Testis (tissue), 3 donors: ENCODE measurements around the gene CPA4. TPM values are rescaled to one million over a fixed set of nuclear protein-coding genes. Genes with fewer than 3 reads are reported as not detected.

Source experiments
- DNase-seq: peaks from one replicate; pipeline ENCODE4 v3.0.0-alpha.2; 2019
- H3K27ac ChIP-seq, 2 donors: fragments of 200-600 bp; sonication (generic); one replicate each; pipeline ENCODE4 v1.5.1; 2019
- H3K27me3 ChIP-seq: fragments of 200-600 bp; sonication (generic); one replicate; pipeline ENCODE4 v1.5.1; 2019
- H3K36me3 ChIP-seq: fragments of 200-600 bp; sonication (generic); one replicate; pipeline ENCODE4 v1.5.1; 2017; ENCODE audit warnings: low read depth; ENCODE audit errors: missing control alignments
- H3K4me1 ChIP-seq: fragments of 200-600 bp; sonication (generic); one replicate; pipeline ENCODE4 v1.5.1; 2019
- H3K4me3 ChIP-seq, 2 donors: fragments of 200-600 bp; sonication (generic); one replicate each; pipeline ENCODE4 v1.5.1; 2017 to 2019
- H3K9me3 ChIP-seq: fragments of 200-600 bp; sonication (generic); one replicate; pipeline ENCODE4 v1.5.1; 2017
- POLR2A ChIP-seq: fragments of 450-650 bp; IDR thresholded peaks from one replicate; pipeline ENCODE4 v1.6.1; 2017; ENCODE audit warnings: antibody characterized with exemption, mild to moderate bottlenecking, moderate library complexity
- WGBS, 2 donors: methylation state at CpG; one replicate each; pipeline ENCODE4 v1.1.5; 2018; 5-methylcytosine and 5-hydroxymethylcytosine counted together
- intact Hi-C: fragments of 100-400 bp; cut with DNase I; formaldehyde crosslinking; loops from one replicate; pipeline ENCODE4 v1.15.1; 2023; ENCODE audit warnings: low total_unique reads
- polyA plus RNA-seq: library from polyadenylated mRNA; stranded (reverse); fragments of 350-450 nt; fragmentation: Illumina TruSeq; extraction: RNeasy Lipid Tissue Mini Kit (QIAGEN cat#74804); gene quantifications from one replicate; pipeline ENCODE4 v1.2.3, GENCODE V29; 2014; ENCODE audit warnings: low read depth, low replicate concordance; ENCODE audit not compliant: insufficient read depth
- total RNA-seq, 2 donors: library from RNA; depleted of rRNA; stranded (reverse); fragments of >200 nt; gene quantifications; one replicate each; pipeline ENCODE4 v1.2.3, GENCODE V29; 2016
- TF ChIP-seq, protein P1 (sequence below), 3 experiments: fragments of 450-650 bp in 2 of 3; fragments of 200-600 bp in 1 of 3; sonication (generic) in 1 of 3; IDR thresholded peaks; one replicate each; pipeline ENCODE4 v1.5.1; 2016 to 2019; ENCODE audit warnings: antibody characterized with exemption in 3 of 3, mild to moderate bottlenecking in 2 of 3, moderate library complexity in 1 of 3

The CPA4 gene
- total and polyA plus RNA-seq, 3 donors from 2014 or later, result 0.31 to 0.94 (median 0.68) TPM

DNA sequence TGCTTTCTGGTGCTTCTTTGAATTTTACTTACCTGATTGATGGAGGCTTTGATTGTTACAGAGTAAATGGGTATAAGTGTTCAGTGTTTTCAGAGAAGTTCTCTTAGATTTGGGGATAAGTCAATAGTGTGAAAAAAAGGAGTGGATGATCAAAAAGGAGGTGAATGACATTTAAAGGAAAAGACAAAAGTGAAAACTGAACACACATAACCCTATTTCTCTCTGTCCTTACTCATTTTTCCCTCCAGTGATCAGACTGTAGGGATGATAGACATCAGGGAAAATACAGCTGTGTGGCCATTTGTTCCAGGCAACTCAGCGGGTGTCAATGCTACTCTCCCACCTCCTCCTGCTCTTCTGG lies 26.0 kb upstream of the CPA4 start:
- H3K27me3 ChIP-seq, result no peaks in the 10 kb centered on the region
- no peaks in the 10 kb centered on the region for H3K9me3 ChIP-seq
- H3K36me3 ChIP-seq, result no peaks in the 10 kb centered on the region
- H3K27ac ChIP-seq, result no peak overlapping the region
- 86 to 89% methylated on average over 1 of the region's 1 CpG for WGBS, 2 donors
- intact Hi-C loops, result no loop called here
- TF ChIP-seq, protein P1, sequence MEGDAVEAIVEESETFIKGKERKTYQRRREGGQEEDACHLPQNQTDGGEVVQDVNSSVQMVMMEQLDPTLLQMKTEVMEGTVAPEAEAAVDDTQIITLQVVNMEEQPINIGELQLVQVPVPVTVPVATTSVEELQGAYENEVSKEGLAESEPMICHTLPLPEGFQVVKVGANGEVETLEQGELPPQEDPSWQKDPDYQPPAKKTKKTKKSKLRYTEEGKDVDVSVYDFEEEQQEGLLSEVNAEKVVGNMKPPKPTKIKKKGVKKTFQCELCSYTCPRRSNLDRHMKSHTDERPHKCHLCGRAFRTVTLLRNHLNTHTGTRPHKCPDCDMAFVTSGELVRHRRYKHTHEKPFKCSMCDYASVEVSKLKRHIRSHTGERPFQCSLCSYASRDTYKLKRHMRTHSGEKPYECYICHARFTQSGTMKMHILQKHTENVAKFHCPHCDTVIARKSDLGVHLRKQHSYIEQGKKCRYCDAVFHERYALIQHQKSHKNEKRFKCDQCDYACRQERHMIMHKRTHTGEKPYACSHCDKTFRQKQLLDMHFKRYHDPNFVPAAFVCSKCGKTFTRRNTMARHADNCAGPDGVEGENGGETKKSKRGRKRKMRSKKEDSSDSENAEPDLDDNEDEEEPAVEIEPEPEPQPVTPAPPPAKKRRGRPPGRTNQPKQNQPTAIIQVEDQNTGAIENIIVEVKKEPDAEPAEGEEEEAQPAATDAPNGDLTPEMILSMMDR (IDR thresholded peaks at IDR 0.05), result no peak
- TF ChIP-seq POLR2A, result no peak
- no peaks in the 10 kb centered on the region for H3K4me1 ChIP-seq
- no peak overlapping the region for H3K4me3 ChIP-seq
- no peak for DNase-seq

DNA sequence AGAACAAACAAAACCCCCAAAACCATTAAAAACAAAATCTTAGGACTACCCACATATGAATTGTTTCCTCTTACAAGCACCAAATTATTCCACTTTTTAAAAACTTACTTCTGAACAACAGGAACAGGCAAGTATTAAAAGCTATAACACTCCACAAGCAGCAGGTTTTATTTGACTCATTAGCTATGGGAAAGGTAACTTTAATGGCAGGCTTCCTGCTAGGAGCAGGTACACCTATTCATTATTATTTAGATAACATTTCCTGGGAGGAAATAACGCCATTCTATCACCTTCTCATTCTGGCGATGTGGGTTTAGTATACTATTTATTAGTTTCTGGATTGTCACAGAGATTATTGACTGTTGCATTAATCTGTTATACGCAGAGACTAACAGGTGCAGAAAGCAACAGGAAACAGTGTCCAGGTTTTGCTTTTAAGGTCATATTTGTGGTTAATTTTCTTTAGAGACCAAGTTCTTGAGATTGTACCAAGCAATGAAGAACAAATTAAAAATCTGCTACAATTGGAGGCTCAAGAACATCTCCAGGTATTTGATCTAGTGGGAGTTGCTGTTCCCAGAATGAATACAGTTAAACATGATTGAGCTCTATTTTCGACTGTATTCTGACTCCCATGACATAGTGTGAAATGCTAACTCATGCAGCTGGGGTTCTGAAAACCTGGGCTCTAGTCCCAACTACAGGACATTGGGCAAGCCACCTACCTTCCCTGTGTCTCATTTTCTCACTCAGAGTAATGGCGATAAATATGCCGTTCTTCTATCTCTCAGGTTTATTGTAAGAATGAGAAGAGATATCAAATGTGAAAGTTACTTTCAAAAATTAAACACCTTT lies 24.3 kb upstream of the CPA4 start:
- no peaks in the 10 kb centered on the region for H3K36me3 ChIP-seq
- no peak overlapping the region for H3K27ac ChIP-seq
- H3K9me3 ChIP-seq, result no peaks in the 10 kb centered on the region
- TF ChIP-seq, protein P1 (IDR thresholded peaks at IDR 0.05), result no peak
- TF ChIP-seq POLR2A, result no peak
- peaks cover 7% of the 10 kb centered on the region for H3K4me1 ChIP-seq
- H3K27me3 ChIP-seq, result no peaks in the 10 kb centered on the region
- intact Hi-C loops, result no loop called here
- no peak for DNase-seq
- WGBS, 2 donors, result 82 to 87% methylated on average over 6 of the region's 6 CpGs
- H3K4me3 ChIP-seq, result no peak overlapping the region

DNA sequence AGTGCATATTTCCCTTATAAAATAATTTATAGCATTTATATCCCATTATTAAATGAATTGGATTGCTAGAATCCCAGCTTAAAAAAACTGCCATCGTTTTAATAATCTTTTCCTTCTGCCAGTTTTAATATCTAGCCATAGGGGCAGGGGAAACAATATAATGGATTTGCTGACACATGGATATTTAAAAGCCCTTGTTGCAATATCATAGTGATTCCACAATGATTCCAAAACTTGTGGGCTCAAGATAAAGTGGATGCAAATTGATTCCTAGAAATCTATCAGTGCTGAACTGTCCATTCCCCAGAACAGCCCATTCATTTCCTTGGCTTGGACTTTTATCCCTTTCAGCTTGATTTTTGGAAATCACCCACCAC lies 23.7 kb upstream of the CPA4 start:
- 88 to 89% methylated on average over 1 of the region's 1 CpG for WGBS, 2 donors
- no peaks in the 10 kb centered on the region for H3K27me3 ChIP-seq
- no peak for DNase-seq
- H3K4me1 ChIP-seq, result peaks cover 11% of the 10 kb centered on the region
- H3K27ac ChIP-seq, result no peak overlapping the region
- H3K36me3 ChIP-seq, result no peaks in the 10 kb centered on the region
- no peaks in the 10 kb centered on the region for H3K9me3 ChIP-seq
- H3K4me3 ChIP-seq, result no peak overlapping the region
- TF ChIP-seq, protein P1 (IDR thresholded peaks at IDR 0.05), result no peak
- no peak for TF ChIP-seq POLR2A
- intact Hi-C loops, result no loop called here

DNA sequence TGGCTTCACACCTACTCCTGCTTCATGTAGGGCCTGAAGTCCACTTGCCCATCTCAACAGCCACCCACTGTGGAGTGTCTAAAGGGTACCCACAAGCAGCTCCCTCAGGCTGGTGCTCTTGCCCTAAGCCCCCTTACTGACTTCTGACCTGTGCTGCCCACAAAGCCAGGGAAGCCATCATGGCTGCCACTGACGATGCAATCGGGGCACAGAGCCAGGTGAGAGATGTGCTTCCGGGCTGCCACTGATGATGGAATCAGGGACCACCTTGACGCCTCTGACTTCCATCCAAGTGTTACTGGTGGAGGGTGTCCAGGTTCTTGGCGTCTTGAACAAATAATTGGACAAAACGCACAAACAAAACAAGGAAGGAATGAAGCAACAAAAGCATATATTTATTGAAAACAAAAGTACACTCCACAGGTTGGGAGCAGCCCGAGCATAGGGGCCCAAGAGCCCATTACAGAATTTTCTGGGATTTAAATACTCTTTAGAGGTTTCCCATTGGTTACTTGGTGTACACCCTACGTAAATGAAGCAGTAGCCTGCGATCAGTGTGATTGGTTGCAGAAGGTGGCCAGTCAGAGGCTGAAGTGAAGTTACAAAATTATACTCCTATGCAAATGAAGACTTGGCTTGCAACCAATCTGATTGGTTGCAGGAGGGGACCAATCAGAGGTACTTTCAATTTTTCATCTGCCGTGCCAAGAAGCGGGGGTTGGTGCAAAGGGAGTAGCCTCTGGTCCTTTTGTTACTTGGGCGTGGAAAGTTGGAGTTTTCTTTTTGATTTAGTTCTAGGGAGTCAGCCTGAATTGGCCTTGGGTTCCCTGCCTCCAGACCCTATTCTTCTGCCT lies 21.8 kb upstream of the CPA4 start:
- no peaks in the 10 kb centered on the region for H3K9me3 ChIP-seq
- no peak for TF ChIP-seq POLR2A
- TF ChIP-seq, protein P1 (IDR thresholded peaks at IDR 0.05), result no peak
- no peak overlapping the region for H3K27ac ChIP-seq
- no peak for DNase-seq
- H3K27me3 ChIP-seq, result no peaks in the 10 kb centered on the region
- intact Hi-C loops, result loop anchor here (10.0 kb wide), 1 partner anchor 224 kb away; the partner anchor contains the start of gene MEST
- H3K4me3 ChIP-seq, result no peak overlapping the region
- peaks cover 12% of the 10 kb centered on the region for H3K4me1 ChIP-seq
- 60 to 66% methylated on average over 12 of the region's 12 CpGs for WGBS, 2 donors
- no peaks in the 10 kb centered on the region for H3K36me3 ChIP-seq
